Measurements from ENCODE around the gene AHRR.

The AHRR gene

GRCh38 chr5:372996-373709 is 51.6 kb downstream of the AHRR start:
- Histone ChIP-seq H3K4me1 (ENCODE audit: insufficient read depth, low read length, severe bottlenecking) (peaks cover 96% of the 10 kb centered on the region), H3K36me3 (ENCODE audit: insufficient read depth, low read length) (no peaks in the 10 kb centered on the region), H3K27me3 (ENCODE audit: insufficient read depth, low read length) (no peaks in the 10 kb centered on the region), H2AFZ (ENCODE audit: low read length) (no peak overlapping the region), H3K4me3 (ENCODE audit: low read depth, low read length, poor library complexity, severe bottlenecking) (peak overlapping the region; percentile 46), H3K79me2 (ENCODE audit: insufficient read depth, low read length) (no peaks in the 10 kb centered on the region), H3K27ac (ENCODE audit: low read depth, low read length, poor library complexity, severe bottlenecking) (peak overlapping the region; percentile 84), H3K9me2 (ENCODE audit: low read depth, low read length) (no peaks in the 10 kb centered on the region), H4K20me1 (ENCODE audit: insufficient read depth, low read length) (no peaks in the 10 kb centered on the region), H3F3A (ENCODE audit: insufficient read depth, low read length) (no peaks in the 10 kb centered on the region), H3K4me2 (ENCODE audit: low read length) (peak overlapping the region; percentile 67), H3K9me3 (ENCODE audit: low read length) (no peaks in the 10 kb centered on the region), H3K9ac (ENCODE audit: low read length) (peak overlapping the region; percentile 67)
- no peak for TF ChIP-seq CTCF (IDR thresholded peaks at IDR 0.05; ENCODE audit: low read length)
- no peak for TF ChIP-seq EZH2 (IDR thresholded peaks at IDR 0.05; ENCODE audit: borderline replicate concordance, low read length)

GRCh38 chr5:373710-374602 is 52.4 kb downstream of the AHRR start:
- no peak for TF ChIP-seq CTCF (IDR thresholded peaks at IDR 0.05; ENCODE audit: low read length)
- TF ChIP-seq EZH2 (IDR thresholded peaks at IDR 0.05; ENCODE audit: borderline replicate concordance, low read length), result no peak
- Histone ChIP-seq H3K4me1 (ENCODE audit: insufficient read depth, low read length, severe bottlenecking) (peaks cover 96% of the 10 kb centered on the region), H3K4me3 (ENCODE audit: low read depth, low read length, poor library complexity, severe bottlenecking) (peak overlapping the region; percentile 49), H3K4me2 (ENCODE audit: low read length) (peak overlapping the region; percentile 67), H3K9ac (ENCODE audit: low read length) (peak overlapping the region; percentile 67), H3K27ac (ENCODE audit: low read depth, low read length, poor library complexity, severe bottlenecking) (peak overlapping the region; percentile 84), H4K20me1 (ENCODE audit: insufficient read depth, low read length) (no peaks in the 10 kb centered on the region), H2AFZ (ENCODE audit: low read length) (no peak overlapping the region), H3K27me3 (ENCODE audit: insufficient read depth, low read length) (no peaks in the 10 kb centered on the region), H3K79me2 (ENCODE audit: insufficient read depth, low read length) (no peaks in the 10 kb centered on the region), H3K36me3 (ENCODE audit: insufficient read depth, low read length) (no peaks in the 10 kb centered on the region), H3K9me2 (ENCODE audit: low read depth, low read length) (no peaks in the 10 kb centered on the region), H3K9me3 (ENCODE audit: low read length) (no peaks in the 10 kb centered on the region), H3F3A (ENCODE audit: insufficient read depth, low read length) (no peaks in the 10 kb centered on the region)

- Histone ChIP-seq H3K79me2 (ENCODE audit: insufficient read depth, low read length) (no peaks in the 10 kb centered on the region), H3K36me3 (ENCODE audit: insufficient read depth, low read length) (no peaks in the 10 kb centered on the region), H3K9me2 (ENCODE audit: low read depth, low read length) (no peaks in the 10 kb centered on the region), H4K20me1 (ENCODE audit: insufficient read depth, low read length) (no peaks in the 10 kb centered on the region), H3K27ac (ENCODE audit: low read depth, low read length, poor library complexity, severe bottlenecking) (peak overlapping the region; percentile 80), H3K9ac (ENCODE audit: low read length) (peak overlapping the region; percentile 67), H3F3A (ENCODE audit: insufficient read depth, low read length) (no peaks in the 10 kb centered on the region), H2AFZ (ENCODE audit: low read length) (no peak overlapping the region), H3K4me3 (ENCODE audit: low read depth, low read length, poor library complexity, severe bottlenecking) (peak overlapping the region; percentile 49), H3K27me3 (ENCODE audit: insufficient read depth, low read length) (no peaks in the 10 kb centered on the region), H3K4me1 (ENCODE audit: insufficient read depth, low read length, severe bottlenecking) (peaks cover 95% of the 10 kb centered on the region), H3K4me2 (ENCODE audit: low read length) (peak overlapping the region; percentile 67), H3K9me3 (ENCODE audit: low read length) (no peaks in the 10 kb centered on the region)
- TF ChIP-seq EZH2 (IDR thresholded peaks at IDR 0.05; ENCODE audit: borderline replicate concordance, low read length) (no peak), CTCF (IDR thresholded peaks at IDR 0.05; ENCODE audit: low read length) (no peak)
These were observed 53.3 kb downstream of the AHRR start for GRCh38 chr5:374631-375335.
